ENCODE data around the gene SLC8A1. TPM values are rescaled to one million over a fixed set of nuclear protein-coding genes. Genes with fewer than 3 reads are reported as not detected.

SLC8A1 gene
- total and polyA plus RNA-seq, 12 donors: 0.54 to 128 (median 18.5) TPM

GRCh38 chr2:40218679-40219078 is 233.2 kb downstream of the SLC8A1 start:
- WGBS, 4 donors: 1 to 13% (median 6%) methylated on average over 3 of the region's 3 CpGs
- no peak overlapping the region for H3K27ac ChIP-seq
- TF ChIP-seq CTCF (IDR thresholded peaks at IDR 0.05): no peak
- no peak for TF ChIP-seq POLR2A (IDR thresholded peaks at IDR 0.05)
- H3K4me3 ChIP-seq: no peak overlapping the region
- DNase-seq: peak; percentile 29 to 77 (median 67)
- peaks cover 0 to 4% of the 10 kb centered on the region in 2 donors for H3K4me1 ChIP-seq (replicated peaks in 1 of 2)
- H3K36me3 ChIP-seq (replicated peaks in 1 of 2): no peaks in the 10 kb centered on the region
- intact Hi-C loops (cut with DNase I): loop anchor here (10.0 kb wide), 1 partner anchor 336 kb away; no protein-coding TSS in a partner anchor
- no peaks in the 10 kb centered on the region for H3K27me3 ChIP-seq
- H3K9me3 ChIP-seq (replicated peaks in 1 of 3): no peaks in the 10 kb centered on the region

- TF ChIP-seq CTCF (IDR thresholded peaks at IDR 0.05) (no peak), POLR2A (IDR thresholded peaks at IDR 0.05) (no peak)
- no peak overlapping the region for H3K4me3 ChIP-seq
- H3K36me3 ChIP-seq (replicated peaks in 1 of 2): no peaks in the 10 kb centered on the region
- 58 to 75% (median 64%) methylated on average over 3 of the region's 3 CpGs for whole genome bisulfite sequencing, 4 donors
- H3K27ac ChIP-seq: no peak overlapping the region
- no peaks in the 10 kb centered on the region for H3K27me3 ChIP-seq
- H3K9me3 ChIP-seq (replicated peaks in 1 of 3): no peaks in the 10 kb centered on the region
- H3K4me1 ChIP-seq (replicated peaks in 1 of 2): peaks cover 2 to 7% of the 10 kb centered on the region in 2 donors
- intact Hi-C loops (cut with DNase I): loop anchor here (10.0 kb wide), 1 partner anchor 341 kb away; no protein-coding TSS in a partner anchor
- DNase-seq: no peak
Observed at GRCh38 chr2:40213619-40214018, 238.3 kb downstream of the SLC8A1 start.

- H3K27ac ChIP-seq: no peak overlapping the region
- H3K27me3 ChIP-seq: no peaks in the 10 kb centered on the region
- DNase-seq: no peak
- no peaks in the 10 kb centered on the region for H3K9me3 ChIP-seq (replicated peaks in 1 of 3)
- no peaks in the 10 kb centered on the region for H3K36me3 ChIP-seq (replicated peaks in 1 of 2)
- H3K4me3 ChIP-seq: no peak overlapping the region
- TF ChIP-seq POLR2A (IDR thresholded peaks at IDR 0.05) (no peak), CTCF (IDR thresholded peaks at IDR 0.05) (peak; percentile 24 to 56 (median 48))
- 25 to 60% (median 43%) methylated on average over 1 of the region's 1 CpG for WGBS, 4 donors
- intact Hi-C loops (cut with DNase I): loop anchor here (10.0 kb wide), 1 partner anchor 342 kb away; no protein-coding TSS in a partner anchor
- H3K4me1 ChIP-seq (replicated peaks in 1 of 2): peaks cover 0 to 7% of the 10 kb centered on the region in 2 donors
Observed at GRCh38 chr2:40213071-40213470, 238.8 kb downstream of the SLC8A1 start.

GRCh38 chr2:40210968-40211353 is 240.9 kb downstream of the SLC8A1 start:
- intact Hi-C loops (cut with DNase I): loop anchor here (10.0 kb wide), 1 partner anchor 344 kb away; no protein-coding TSS in a partner anchor
- no peak overlapping the region for H3K4me3 ChIP-seq
- TF ChIP-seq POLR2A (IDR thresholded peaks at IDR 0.05) (no peak), CTCF (IDR thresholded peaks at IDR 0.05) (no peak)
- H3K4me1 ChIP-seq (replicated peaks in 1 of 2): peaks cover 0 to 7% of the 10 kb centered on the region in 2 donors
- no peaks in the 10 kb centered on the region for H3K36me3 ChIP-seq (replicated peaks in 1 of 2)
- H3K27ac ChIP-seq: no peak overlapping the region
- no peaks in the 10 kb centered on the region for H3K9me3 ChIP-seq (replicated peaks in 1 of 3)
- WGBS, 4 donors: 69 to 92% (median 78%) methylated on average over 1 of the region's 1 CpG
- no peaks in the 10 kb centered on the region for H3K27me3 ChIP-seq
- DNase-seq: no peak

Data from adrenal gland (tissue), 12 donors.